HG02763 (cell line): Measurements from ENCODE around the gene RPS21.

Experiments used
- ATAC-seq: cut with Tn5 transposase; IDR thresholded peaks from one replicate; pipeline ENCODE4 v1.9.1; 2021; ENCODE audit warnings: mild to moderate bottlenecking, moderate library complexity; ENCODE audit not compliant: unreplicated experiment

Gene RPS21

DNA sequence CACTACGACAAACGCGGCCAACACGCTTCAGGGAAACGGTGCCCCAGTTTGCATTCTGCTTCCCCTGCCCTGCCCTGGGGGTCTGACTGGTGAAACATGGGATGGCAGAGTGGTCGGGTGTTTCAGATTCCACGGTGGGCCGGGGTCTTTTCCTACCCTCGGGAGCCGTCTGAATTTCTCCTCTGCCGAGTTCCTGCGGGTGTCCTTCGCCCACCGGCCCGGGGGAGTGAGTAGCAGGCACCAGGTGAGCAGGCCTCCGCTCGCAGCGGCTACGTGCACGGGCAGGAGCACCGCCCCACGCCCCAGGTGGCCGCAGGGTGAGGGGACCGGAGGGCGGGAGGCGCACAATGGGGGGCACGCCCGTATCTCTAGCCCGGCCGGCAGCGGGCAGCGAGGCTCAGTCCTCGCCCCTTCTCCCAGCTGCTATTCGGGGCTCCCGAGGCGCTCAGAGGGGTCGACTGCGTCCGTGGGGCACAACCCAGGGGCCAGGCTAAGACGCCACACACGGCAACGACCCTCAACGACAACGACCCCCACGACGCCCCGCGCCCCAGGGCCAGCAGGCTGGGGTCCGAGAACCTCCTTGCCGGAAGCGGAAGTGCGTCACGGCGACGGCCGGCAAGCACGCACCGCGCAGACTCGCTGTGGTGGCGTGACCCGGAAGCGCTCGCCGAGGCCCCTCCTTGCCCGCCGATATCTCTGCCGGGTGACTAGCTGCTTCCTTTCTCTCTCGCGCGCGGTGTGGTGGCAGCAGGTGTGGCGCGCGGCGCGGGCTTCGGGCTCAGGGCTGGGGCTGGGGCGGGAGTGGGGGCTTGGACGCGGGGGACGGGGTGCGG, at the start of gene RPS21:
TSS of gene RPS21 (plus strand) at position 721 of the 836 bp plus-strand sequence. CDS start 236 bp downstream, outside the sequence.
- peak; percentile 73 for ATAC-seq

- ATAC-seq: no peak
These were observed 49.2 kb upstream of the RPS21 start for GRCh38 chr20:62337558-62338293.

DNA sequence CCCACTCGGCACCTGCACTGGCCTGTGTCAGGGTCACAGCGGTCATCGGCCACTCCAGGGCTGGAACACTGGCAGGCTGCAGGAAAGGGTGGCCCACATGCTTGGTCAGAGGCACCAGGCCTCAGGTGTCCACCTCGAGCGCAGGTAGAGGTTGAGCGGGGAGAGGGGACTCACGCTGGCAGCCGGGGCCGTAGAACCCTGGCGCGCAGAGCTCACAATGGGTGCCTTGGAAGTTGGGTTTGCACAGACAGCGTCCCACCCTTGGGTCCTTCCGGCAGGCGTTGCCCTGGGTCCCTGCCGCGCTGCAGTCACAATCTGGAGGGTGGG, 48.6 kb upstream of the RPS21 start:
- no peak for ATAC-seq

- peak; percentile 60 for ATAC-seq
These were observed 47.2 kb upstream of the RPS21 start for GRCh38 chr20:62339647-62340062.

DNA sequence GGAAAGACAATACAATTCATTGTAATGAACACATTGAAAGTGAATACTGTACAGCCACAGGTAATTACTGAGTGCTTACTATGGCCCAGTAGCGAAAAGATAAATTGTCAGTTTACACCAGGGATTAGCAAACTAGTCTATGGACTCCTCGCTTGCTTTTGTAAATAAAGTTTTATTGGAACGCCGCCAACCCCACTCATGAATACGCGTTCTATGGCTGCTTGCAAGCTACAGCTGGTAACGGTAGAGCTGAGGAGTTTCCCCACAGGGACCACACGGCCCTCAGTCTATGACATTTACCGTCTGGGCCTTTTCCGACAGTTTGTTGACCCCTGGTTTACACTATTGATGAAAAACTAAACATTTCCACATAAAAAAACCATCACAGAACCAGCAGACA, 44.0 kb upstream of the RPS21 start:
- ATAC-seq: no peak

DNA sequence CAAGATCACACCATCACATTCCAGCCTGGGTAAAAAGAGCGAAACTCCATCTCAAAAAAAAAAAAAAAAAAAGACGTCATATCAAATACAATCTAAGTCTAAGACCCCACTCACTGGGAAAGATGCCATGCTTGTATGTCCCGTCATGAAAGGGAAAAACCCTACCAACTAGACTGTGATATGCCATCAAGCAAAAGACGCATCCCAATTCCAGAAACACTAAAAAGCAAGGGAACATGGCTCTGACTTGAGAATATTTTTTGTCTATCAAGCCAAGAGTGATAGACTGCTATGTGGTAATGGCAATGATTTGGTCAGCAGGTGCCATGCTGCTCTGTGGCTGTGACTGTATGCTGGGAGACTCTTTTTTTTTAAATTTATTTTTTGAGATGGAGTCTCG, 42.8 kb upstream of the RPS21 start:
- ATAC-seq: no peak

GRCh38 chr20:62344782-62345181, 42.1 kb upstream of the RPS21 start:
- ATAC-seq: no peak

DNA sequence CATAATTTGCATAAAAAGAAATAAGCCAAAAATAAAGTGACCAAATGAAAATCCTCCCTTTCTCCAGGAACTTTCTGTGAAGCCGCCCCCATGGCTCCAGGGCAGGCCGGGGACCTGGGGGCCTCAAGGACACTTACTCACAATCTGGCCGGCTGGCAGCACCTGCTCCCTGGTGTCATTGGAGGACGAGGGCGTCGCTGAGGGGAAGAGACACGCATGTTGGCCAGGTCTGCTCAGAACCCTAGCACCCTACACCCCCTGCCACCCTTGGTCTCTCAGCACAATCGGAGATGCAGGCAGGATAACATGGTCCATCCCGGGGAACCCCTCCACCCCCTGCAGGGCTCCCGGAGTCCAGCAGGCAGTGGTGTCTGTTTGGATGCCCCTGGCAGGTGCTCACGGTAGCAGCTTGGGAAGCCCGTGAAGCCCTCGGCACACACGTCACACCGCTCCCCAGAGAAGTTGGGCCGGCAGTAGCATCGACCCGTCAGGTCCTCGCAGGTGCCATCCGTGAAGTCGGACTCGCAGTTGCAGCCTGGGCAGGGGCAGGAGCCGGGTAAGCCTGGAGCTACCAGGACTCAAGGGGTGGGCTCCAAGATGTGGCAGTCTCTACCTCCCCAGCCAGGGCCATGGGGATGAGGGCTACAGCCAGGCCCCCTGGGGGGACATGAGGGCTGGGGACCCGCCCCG, 41.1 kb upstream of the RPS21 start:
- no peak for ATAC-seq

DNA sequence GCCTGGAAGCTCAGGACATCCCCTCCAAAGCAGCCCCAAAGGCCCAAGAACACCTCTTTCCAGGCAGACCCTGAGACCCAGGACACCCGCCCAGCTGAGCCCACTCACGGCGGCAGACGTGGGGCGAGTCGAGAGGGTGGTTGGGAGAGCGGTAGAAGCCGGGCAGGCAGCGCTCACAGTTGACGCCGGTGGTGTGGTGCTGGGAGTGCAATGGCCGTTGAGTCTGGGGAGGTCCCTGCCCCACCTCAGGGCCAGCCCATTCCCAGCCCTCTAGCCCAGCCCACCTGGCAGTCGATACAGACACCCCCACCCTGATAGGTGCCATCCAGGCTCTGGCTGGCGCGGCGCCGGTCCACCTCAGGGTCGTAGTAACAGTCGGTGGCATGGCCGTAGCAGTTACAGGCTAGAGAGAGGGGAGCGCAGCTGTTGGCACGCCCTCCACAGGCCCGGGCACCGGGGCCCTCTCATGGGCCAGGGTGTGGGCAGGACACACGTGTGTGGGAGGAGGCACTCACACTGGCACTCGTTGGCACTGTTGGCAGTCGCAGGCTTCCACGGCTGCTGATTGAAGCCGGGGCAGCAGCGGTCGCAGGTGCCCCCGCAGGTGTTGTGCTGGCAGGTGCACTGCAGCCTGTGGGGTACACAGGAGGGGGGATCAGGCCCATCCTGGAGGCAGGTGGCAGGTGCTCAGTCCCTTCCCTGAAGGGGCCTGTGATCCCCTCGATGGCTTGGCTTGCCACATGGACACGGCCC, 40.3 kb upstream of the RPS21 start:
- no peak for ATAC-seq

DNA sequence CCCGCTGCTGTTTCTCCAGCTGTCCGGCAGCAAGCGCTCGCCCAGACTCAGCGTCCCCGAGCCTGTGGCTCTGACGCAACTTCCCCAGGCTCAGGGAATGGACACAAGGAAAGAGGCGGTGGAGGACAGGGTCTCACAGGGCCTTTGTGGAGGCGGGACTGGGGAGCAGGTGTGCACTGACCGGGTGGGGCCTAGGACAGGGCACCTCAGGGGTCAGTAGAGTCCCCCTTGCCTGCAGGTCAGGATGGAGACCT, 39.8 kb upstream of the RPS21 start:
- ATAC-seq: no peak

DNA sequence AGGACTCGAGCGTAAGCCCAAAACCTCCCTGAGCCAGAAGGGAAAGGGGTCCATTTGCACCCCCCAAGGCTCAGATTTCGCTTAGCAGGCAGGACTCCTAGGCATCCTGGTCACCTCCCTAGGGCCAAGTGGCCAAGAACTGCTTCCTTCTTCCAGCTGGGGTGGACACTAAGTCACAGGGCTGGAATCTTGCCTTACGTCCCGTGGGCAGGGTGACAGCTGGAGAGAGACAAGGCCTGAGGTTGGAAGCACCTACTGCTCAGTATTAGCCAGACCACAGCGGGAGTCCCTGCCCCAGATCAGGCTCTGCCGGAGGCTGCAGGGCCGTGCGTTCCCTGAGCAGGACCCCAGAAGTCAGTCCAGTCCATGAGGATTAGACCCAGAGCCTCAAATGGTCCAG, 39.5 kb upstream of the RPS21 start:
- ATAC-seq: no peak

DNA sequence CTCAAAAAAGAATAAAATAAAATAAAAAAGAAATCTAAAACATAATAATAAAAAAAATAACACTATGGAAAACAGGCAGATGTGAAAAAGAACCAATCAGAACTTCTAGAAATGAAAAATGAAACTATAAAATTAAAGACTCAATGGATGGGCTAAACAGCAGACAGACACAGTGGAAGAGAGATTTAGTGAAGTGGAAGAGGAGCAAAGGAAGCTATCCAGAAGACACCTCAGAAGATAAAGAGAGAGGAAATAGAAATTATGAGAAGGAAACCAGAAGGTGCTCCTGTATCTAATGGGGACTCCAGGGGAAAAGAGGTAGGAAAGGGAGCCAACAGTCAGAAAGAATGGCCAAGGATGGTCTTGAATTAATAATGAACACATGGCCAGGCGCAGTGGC, 38.3 kb upstream of the RPS21 start:
- ATAC-seq: no peak

GRCh38 chr20:62349556-62350097, 37.3 kb upstream of the RPS21 start:
- no peak for ATAC-seq

DNA sequence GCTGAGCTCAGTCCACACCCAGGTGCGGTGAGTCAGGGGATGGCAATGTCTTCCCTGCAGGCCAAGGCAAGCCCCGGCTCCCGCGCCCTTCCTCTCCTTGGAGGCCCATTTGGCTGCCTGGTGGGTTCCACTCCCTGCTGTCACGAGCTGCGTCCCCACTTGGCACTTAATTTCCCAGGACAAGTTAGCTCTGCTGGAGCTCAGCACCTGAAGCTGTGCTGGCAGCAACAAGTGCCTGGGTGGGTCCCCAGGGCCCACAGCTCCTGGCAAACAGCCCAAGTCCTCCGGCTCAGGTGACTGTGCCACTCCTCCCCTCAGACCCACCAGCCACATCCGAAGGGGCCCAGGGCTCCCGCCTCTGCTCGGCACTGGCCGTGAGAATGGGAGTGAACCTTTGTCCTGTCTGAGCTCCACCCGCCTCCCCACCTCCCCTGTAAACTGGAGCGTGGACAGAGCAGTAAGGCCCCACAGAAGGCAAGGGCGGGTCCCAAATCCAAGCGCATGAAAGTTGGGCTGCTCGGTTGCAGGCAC, 36.7 kb upstream of the RPS21 start:
- no peak for ATAC-seq

DNA sequence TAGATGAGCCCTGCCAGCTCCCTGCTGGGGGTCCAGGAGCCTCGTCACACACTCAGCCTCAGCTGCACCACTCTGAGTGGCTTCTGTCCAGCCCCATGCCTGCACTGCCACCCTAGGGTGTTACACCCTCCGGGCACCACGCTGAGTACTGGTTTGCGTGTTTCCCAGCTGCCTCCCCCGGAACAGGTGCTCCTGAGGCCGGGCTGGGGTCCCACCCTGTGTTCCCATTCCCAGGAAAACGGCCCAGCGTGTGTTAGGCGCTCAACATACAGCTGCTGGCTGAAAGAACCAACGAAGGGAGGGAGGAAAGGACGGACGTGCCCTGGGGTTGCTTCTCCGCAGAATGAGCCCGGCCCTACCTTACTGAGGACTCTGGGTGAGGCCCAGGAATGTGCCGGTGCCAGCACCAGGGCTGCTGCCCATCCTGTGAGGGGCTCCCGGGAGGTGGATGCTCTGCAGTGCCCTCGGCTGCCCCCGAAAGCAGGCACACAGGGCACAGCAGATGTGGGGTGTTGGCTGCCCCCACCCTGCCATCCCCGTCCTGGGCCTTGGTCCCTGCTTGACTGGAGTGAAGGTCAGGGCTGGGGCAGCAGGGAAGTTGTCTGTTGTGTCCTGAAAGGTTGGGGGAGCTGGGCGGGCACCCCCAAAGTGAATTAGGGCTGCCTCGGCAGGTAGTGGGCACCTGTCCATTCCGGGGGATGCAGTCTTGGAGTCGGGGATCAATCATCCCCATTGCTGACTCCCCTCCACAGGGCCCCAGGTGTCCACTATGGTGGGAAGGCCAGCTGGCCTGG, 36.1 kb upstream of the RPS21 start:
- no peak for ATAC-seq

- no peak for ATAC-seq
These were observed 35.2 kb upstream of the RPS21 start for GRCh38 chr20:62351469-62352401.

DNA sequence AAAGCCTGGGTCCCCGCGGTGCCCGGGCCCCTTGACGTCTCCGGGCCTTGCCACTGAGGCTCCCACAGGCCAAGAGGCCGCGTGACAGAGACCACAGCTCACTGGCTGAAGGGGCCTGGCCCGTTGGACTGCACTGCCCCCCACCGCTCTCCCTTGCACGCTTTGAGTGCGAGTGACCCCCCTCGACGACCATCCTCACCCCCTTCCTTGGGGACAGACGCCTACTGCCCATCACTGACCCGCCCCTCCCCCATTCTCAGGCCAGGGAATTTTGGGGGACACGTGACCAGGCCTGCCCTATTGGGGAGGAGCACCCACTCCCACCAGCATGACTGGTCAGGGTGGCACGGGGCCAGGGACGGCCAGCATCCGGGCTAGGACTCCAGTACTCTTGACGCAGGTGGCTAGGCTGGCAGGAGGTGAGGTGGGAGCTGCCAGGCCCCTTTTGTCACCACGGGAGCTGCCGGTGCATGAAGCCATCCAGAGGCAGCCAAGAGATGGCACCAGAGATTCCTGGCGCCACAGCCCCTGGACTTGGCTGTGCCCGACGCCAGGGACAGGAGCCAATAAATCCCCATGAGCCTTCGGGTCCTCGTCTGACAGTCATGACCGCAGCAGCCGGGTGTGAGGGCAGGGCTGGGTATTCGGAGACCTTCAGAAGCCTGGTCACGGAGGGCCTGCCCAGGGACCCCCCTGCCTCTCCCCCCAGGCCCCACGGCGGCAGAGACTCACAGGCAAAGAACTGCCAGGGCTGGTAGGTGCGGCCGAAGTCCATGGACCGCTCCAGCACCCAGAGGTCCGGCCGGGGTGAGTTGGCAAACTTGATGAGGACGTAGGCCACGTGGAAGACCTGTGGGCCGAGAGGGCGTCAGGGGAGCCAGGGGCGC, 34.3 kb upstream of the RPS21 start:
- no peak for ATAC-seq
